Heart left ventricle (tissue), 13 donors: ENCODE data around the gene ATXN1.

ENCODE experiments used
- POLR2A ChIP-seq, 2 donors: fragments of 450-650 bp; IDR thresholded peaks; one replicate each; pipeline ENCODE4 v1.6.1; 2017; ENCODE audit warnings: antibody characterized with exemption in 2 of 2, mild to moderate bottlenecking in 2 of 2, moderate library complexity in 2 of 2
- TF ChIP-seq, protein P1 (sequence below), 12 donors: fragments of 200-600 bp; sonication (generic) in 4 of 12; IDR thresholded peaks; one replicate each; pipeline versions ENCODE4 v1.5.0 to v1.8.0; 2018 to 2022; ENCODE audit warnings: antibody characterized with exemption in 12 of 12, mild to moderate bottlenecking in 5 of 12
- donor health status: ischemic (EF 13 %, LVEDD 7.1; RV severe dilation, severe dysfunction).
- donor health status: DM: no; HTN: yes; CAD: no.
- donor health status: DM: no; HTN: no; CAD: no.
- donor health status: ischemic (EF 25% LVEDD 6.9; RV normal size, moderate dysfunction).
- donor health status: ischemic (EF 25% LVEDD 5.7; RV mildly dilated, moderate dysfunction).
- donor health status: ischemic (EF 35%, LVEDD 5.7; RV mildly dilated, moderate dysfunction).
- donor health status: nonischemic (EF 11% LVEDD 7.7; RV severe dilation, severe dysfunction).
- donor health status: DM: yes; HTN: yes; CAD: no.
- donor health status: PGD.
- donor health status: ischemic (EF 29% LVEDD 5.4; RV normal size, mild dysfunction).
- donor health status: nonischemic (EF 23%, LVEDD 6.1; RV moderate dilation, normal function).

- TF ChIP-seq, protein P1, sequence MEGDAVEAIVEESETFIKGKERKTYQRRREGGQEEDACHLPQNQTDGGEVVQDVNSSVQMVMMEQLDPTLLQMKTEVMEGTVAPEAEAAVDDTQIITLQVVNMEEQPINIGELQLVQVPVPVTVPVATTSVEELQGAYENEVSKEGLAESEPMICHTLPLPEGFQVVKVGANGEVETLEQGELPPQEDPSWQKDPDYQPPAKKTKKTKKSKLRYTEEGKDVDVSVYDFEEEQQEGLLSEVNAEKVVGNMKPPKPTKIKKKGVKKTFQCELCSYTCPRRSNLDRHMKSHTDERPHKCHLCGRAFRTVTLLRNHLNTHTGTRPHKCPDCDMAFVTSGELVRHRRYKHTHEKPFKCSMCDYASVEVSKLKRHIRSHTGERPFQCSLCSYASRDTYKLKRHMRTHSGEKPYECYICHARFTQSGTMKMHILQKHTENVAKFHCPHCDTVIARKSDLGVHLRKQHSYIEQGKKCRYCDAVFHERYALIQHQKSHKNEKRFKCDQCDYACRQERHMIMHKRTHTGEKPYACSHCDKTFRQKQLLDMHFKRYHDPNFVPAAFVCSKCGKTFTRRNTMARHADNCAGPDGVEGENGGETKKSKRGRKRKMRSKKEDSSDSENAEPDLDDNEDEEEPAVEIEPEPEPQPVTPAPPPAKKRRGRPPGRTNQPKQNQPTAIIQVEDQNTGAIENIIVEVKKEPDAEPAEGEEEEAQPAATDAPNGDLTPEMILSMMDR (IDR thresholded peaks at IDR 0.05), result no peak
- no peak for TF ChIP-seq POLR2A (IDR thresholded peaks at IDR 0.05)
These were observed 263.0 kb downstream of the ATXN1 start for GRCh38 chr6:16498237-16498636.
